HG03521 (cell line): ENCODE data around the gene CD82.

Experiments
- ATAC-seq: cut with Tn5 transposase; IDR thresholded peaks from one replicate; pipeline ENCODE4 v1.9.1; 2021; ENCODE audit warnings: mild to moderate bottlenecking, moderate library complexity; ENCODE audit not compliant: unreplicated experiment

CD82 gene

DNA sequence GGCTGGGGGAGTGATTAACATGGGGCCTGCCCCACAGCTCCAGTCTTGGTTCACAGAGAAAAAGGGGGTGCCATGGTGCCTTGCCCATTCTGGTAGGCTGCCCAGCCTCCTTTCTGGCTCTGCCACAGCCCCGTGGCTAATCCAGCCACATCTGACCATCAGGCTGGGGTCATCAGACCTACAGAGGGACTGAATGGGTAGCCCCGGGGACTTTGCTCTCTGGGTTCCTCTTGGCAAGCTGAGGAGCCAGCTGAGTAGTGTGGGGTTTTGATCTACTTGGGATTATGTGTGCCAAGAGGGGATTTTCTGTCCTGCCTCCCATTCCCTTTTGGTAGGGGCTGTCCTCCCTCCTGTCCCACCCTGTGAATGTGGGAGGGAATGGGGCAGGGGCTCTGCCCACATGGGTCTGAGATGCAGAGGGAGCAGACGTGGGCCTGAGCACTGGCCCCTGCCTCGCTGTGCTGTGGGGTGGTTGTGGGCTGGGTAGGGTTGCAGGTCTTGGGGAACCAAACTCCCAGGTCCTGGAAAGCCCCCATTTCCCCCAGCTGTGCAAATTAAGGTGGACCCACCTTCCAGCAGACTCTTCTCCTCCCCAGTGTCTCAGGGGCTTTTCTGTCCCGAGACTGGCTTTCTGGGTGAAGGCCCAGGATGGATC lies 32.0 kb downstream of the CD82 start:
- no peak for ATAC-seq

- no peak for ATAC-seq
These were observed 33.4 kb downstream of the CD82 start for GRCh38 chr11:44598831-44599230.

DNA sequence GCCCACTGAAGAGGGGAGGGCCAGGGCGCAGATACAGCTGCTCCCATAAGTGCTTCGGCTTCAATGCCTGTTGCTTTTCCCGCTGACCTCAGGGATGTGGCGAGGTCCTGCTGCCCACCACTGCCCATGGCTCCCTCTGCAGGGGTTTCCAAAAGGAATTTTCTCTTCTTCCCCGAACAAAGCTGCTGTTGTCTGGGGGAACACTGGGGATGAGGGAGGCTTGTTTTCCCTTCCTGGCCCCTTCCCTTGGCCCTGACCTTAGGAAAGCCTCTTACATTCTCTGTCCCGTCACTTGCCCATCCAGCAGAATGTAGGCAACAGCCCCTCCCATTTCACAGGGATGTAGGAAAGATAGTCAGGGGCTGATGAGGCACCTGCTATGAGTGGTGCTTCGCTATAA lies 34.8 kb downstream of the CD82 start:
- ATAC-seq: no peak

GRCh38 chr11:44600839-44601383 lies 35.4 kb downstream of the CD82 start:
- ATAC-seq: no peak

DNA sequence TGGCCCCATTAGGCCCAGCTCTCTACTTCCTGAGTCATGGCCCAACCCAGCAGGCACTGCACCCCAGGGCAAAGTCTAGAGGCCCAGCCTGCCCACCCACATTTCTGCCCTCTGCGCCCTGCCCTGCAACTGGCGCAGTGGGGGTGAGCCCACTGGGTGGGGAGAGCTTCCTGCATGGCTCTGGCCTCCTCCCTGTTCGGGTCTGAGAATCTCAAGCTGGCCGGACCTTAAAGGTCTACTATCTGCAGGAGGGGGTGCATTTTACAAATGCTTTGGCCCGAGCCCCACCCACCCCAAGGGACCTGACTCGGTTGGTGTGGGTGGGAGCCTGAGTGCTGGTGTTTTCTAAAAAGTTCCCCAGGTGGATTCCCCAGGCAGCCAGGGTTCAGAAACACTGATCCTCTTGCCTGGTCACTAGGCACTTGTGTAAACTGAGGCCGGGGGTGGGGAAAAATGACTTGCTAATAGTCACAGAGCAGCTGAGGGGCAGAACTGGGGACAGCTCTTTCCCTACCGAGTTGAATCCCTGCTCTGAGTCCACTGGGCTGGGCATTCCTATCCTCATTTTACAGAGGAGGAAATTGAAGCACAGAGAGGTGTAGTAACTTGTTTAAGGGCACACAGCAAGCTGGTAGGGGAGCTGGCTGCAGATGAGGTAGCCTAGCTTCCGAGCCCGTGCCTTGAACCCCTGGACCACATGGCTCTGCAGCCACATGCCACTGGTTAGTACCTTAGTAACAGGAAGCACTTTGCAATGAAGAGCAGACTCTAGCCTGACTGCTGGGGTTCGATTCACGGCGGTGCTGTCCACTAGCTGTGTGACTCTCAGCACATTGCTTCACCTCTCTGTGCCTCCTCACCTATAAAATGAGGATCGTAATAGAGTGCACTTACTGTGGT lies 36.3 kb downstream of the CD82 start:
- no peak for ATAC-seq

- no peak for ATAC-seq
These were observed 37.4 kb downstream of the CD82 start for GRCh38 chr11:44602891-44603310.

GRCh38 chr11:44604171-44604581 lies 38.7 kb downstream of the CD82 start:
- ATAC-seq: no peak

DNA sequence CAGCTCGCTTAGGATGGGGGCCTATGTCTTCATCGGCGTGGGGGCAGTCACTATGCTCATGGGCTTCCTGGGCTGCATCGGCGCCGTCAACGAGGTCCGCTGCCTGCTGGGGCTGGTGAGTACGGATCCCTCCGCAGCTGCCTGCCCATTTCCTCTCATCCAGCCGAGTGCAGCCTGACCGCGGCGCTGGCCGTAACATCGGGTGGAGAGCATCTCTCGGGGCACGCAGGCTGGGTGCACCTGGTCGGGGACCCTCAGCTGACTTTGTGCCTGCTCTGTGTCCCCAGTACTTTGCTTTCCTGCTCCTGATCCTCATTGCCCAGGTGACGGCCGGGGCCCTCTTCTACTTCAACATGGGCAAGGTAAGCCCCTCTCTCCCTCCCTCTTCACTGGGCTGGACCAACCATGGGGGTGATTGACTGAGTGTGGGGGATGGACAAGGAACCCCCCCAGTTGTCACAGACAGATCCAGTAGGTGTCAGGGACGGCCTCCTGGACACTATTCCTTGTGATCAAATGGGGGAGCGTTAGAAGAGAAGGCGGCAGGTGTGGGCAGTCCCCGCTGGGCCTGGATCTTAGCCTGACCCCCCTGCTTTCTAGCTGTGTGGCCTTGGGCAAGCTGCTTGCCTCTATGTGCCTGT lies 39.7 kb downstream of the CD82 start:
- ATAC-seq: no peak

DNA sequence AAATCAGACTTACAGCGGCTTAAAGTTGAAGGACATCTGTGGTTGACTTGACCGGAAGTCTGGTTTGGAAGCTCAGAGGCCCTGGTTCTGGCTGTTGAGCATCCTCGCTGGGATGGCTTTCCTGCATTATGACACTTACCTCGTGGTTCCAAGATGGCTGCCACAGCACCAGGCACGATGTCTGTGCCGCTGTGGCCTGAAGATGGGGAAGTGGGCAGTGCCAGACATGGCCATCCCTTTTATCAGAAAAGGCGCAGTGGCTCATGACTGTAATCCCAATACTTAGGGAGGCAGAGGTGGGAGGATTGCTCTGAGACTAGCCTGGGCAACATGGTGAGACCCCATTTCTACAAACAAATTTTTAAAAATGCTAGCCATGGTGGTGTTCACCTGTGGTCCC lies 40.5 kb downstream of the CD82 start:
- ATAC-seq: no peak

GRCh38 chr11:44606472-44606871 lies 41.0 kb downstream of the CD82 start:
- ATAC-seq: no peak

DNA sequence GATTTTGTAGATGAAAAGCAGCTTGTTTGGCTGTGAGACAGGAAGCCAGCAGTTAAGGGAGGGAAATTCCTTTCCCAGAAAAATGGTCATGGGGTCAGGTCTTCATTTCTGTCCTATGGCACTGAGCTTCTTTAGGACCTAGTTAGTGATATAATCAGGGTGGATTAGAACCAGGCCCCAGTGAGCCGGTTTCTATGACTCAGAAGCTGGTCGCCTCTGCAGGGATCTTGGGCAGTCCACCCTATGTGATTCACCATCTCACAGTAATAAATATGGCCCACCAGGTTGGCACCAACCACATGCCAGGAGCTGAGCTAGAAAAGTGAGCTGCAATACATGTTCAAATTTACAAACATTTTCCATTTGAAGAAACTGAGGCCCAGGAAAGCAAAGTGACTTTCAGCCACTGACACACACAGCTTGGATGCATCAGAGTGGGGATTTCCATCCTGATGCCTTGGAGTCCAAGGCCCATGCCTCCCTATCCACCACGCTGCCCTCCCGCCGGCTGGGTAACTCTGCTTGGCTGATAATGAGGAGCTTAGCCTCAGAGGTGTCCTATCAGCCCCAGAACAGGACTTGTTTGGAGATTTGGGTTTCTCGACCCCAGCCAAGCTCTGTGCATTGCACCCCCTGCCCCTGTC lies 42.0 kb downstream of the CD82 start:
- ATAC-seq: no peak

DNA sequence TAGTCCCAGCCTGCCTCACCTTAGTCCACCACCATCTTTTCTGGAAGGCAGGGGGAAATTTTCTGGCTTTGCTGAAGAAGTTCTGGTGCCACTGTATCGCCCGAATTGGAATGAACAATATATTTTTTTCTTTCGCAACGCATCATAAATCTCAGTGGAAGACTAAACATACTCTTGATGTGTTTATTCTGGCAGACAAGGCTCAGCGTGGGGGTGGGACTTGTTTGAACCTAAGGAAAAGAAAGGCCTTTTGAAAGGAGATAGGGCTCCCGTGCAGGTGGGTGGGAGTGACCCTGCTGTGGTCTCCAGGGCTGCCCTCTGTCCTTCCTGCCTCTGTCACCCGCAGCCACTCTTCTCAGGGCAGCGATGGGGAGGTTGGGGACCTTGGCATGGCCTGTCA lies 42.5 kb downstream of the CD82 start:
- no peak for ATAC-seq

- ATAC-seq: no peak
These were observed 43.2 kb downstream of the CD82 start for GRCh38 chr11:44608651-44608990.

DNA sequence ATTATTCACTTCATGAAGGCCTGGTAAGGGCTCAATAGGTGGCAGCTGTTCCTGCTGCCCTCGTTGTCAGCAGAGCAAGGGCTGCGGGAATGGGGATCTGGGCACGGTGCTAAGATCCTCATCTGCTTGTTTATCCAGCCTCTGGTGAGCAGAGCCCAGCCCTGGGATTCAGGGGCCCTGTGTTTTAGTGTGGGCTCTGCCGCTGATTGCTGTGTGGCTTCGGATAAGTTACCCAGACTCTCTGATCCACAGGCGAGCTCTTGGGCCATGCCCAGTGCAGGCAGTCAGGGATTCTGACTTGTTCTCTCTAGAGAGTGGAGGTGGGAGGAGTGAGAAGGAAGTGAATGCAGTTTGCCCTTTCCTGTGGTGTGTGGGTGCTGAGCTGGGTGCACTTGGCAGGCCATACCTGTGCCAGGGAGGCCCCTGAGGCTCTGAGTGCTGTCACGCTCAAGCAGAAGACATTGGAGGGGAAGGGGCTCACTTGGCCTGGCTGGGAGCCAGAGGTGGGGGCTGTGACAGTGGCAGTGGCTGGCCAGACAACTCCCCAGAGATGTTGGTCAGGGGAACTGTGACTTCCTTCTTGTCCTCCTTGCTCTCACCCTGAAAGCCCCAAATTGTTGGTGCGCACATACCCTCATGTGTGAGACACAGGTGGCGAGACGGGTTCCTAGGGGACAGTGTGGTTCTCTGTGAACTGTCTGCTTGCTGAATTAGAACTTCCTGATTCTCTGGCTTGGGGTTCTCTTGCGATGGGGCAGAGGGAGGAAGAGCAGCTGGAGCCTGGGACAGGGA lies 43.7 kb downstream of the CD82 start:
- peak; percentile 43 for ATAC-seq

GRCh38 chr11:44609783-44610155 lies 44.3 kb downstream of the CD82 start:
- ATAC-seq: no peak

GRCh38 chr11:44610186-44610955 lies 44.9 kb downstream of the CD82 start:
- ATAC-seq: no peak

GRCh38 chr11:44611088-44611487 lies 45.6 kb downstream of the CD82 start:
- no peak for ATAC-seq

DNA sequence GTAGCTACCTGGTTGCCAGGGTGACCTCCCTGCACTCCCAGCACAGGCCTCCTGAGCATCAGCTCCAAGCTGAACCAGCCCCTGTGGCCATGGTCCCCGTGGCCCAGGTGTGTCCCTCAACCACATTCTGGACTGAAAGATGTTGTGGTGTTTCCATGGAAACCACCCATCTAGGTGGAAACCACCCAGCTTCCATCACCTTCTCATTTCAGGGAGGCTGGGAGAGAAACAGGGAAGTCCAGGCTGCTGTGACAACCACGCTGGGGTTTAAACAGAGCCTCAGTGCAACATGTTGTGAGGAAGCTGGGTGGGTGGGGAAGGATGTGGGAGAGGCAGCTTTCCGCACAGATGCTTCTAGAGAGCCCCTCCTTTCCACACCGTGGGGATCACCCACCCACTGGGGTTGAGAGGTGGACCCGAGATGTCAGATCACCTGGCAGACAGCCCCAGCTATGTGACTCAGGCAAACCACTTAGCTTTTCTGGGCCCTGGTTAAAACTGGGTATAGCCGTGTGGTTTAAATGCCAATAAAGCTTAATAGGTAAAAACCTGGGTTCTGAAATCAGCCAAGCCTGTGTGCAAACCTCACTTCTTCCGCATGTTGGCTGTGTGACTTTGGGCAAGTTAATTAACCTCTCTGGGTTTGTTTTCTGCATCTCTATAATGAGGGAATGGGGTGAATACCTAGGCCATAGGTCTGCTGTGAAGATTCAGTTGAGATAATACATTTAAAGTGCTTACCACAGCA lies 46.4 kb downstream of the CD82 start:
- peak; percentile 32 for ATAC-seq

- ATAC-seq: no peak
These were observed 47.7 kb downstream of the CD82 start for GRCh38 chr11:44613153-44613552.
